Right ventricle myocardium superior (tissue), 1 donor: Measurements from ENCODE around the gene AMPD1. TPM values are rescaled to one million over a fixed set of nuclear protein-coding genes. Genes with fewer than 3 reads are reported as not detected.

Experiments
- ATAC-seq: fragments of 200-7000 bp; cut with Tn5 transposase; one replicate; pipeline ENCODE4 v1.9.1; 2020; ENCODE audit warnings: mild to moderate bottlenecking; ENCODE audit not compliant: poor library complexity
- DNase-seq: peaks from one replicate; pipeline ENCODE4 v3.0.0-alpha.2; 2020
- intact Hi-C: fragments of 100-400 bp; cut with DNase I; formaldehyde crosslinking; loops from one replicate; pipeline ENCODE4 v1.11.2; 2022
- total RNA-seq: library from RNA; stranded (reverse); fragmentation: NEBNext Ultra II Directional; extraction: Animal tissue kit (Norgen Biotek cat#: 25700); gene quantifications from one replicate; pipeline ENCODE4 v1.2.1, GENCODE V29; 2021
- donor health status: DM: no; HTN: yes; CAD: no; lungs with severe emphysema.

AMPD1 gene
- total RNA-seq, 1 donor from 2014 or later, result not detected

DNA sequence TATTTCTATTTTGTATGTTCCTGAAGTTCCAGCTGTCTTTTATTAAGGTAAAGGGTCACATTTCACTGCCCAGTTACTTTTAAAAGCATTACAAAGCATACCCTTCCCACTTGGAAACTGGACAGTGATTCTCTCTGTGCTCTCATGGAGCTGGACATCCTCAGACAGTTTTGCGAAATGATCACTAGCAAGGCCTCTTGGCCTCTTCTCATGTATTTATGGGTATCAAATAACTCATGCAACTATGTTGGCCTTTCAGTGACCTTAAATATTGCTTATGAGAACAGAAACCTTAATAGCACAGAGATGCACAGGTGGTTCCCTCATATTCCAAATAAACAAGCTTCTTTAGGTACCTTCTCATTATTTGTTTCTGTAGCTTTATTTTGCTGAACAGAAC is 7.9 kb upstream of the AMPD1 start:
- ATAC-seq (no peak), DNase-seq (no peak)
- intact Hi-C loops, result no loop called here

DNA sequence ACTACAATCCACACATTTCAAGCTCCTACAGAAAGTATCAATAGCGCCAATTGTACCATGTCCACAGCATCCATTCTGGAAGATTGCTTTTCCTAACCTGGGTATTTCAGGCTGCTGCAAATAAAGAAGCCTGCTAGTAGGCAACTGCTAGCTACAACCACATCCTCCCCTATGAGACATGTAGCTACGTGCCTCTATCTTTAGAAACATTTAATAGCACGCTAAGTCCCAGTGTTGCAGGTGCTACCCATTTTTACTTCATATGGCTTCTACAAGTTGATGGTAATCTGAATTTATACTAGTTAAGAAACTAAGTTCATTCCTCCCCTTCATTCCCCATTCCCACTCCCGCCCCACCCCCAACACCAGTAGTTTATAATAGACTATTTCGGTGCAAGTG is 7.4 kb upstream of the AMPD1 start:
- no peak for ATAC-seq
- DNase-seq, result no peak
- intact Hi-C loops, result no loop called here

GRCh38 chr1:114701931-114702330 is 6.6 kb upstream of the AMPD1 start:
- intact Hi-C loops, result no loop called here
- DNase-seq (no peak), ATAC-seq (no peak)

GRCh38 chr1:114700036-114700600 is 4.8 kb upstream of the AMPD1 start:
- no peak for DNase-seq
- intact Hi-C loops, result no loop called here
- ATAC-seq, result no peak

DNA sequence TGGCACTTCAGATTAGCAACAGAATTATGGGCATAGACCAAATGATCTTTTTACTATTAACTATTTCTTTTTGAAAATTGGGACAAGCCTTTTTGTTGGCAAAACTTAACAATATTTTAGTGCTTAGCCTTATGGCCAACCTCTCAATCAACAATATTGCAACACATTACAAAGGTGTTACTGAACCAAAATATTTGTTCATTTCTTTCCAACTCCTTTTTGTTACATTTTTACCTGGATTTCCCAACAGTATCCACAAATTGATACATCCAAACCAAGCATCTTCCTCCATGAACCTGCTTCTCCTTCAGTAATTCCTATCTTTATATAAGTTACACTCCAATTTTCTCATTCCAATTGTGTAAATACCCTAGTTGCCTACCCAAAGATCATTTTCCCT is 1.5 kb upstream of the AMPD1 start:
- intact Hi-C loops, result no loop called here
- ATAC-seq (no peak), DNase-seq (no peak)

DNA sequence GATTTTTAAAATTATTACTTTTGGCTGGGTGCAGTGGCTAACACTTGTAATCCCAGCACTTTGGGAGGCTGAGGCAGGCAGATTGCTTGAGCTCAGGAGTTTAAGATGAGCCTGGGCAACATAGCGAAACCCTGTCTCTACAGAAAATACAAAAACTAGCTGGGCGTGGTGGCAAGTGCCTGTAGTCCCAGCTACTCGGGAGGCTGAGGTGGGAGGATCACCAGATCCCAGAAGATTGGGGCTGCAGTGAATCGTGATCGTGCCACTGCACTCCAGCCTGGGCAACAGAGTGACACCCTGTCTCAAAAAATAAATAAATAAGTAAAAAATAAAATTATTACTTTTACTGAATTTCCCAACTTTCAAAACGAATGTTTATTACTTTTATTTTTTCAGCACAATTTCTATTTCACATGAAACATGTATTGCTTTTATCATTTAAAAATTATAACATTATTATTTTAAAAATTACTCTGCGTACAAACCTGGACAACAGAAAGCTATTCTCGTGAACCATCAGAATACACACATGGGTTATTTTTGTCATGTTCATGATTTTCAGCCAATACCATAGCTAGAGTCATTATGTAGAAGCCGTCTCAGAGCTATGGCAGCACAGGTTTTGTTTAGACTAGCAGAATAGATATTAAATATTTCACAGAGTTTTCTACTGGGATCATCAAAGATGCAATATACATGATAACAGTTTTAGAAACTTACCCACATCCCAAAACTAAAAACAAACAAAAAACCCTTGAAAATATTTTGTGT is 621 bp downstream of the AMPD1 start:
- intact Hi-C loops, result no loop called here
- DNase-seq, result no peak
- no peak for ATAC-seq

DNA sequence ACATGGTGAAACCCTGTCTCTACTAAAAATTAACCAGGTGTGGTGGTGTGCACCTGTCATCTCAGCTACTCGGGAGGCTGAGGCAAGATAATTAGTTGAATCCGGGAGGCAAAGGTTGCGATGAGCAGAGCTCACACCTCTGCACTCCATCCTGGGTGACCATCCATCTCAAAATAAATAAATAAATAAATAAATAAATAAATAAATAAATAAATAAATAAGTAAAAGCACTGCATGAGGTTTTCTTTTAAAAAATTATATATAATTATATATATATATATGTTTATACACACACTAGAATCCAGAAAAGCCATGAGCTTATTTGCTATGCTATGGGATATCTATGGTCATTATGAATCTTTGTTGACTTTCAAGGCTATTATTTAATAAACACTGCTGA is 2.4 kb downstream of the AMPD1 start:
- intact Hi-C loops, result no loop called here
- DNase-seq (no peak), ATAC-seq (no peak)

- DNase-seq (no peak), ATAC-seq (no peak)
- intact Hi-C loops, result no loop called here
Observed at GRCh38 chr1:114691061-114691460, 4.3 kb downstream of the AMPD1 start.

DNA sequence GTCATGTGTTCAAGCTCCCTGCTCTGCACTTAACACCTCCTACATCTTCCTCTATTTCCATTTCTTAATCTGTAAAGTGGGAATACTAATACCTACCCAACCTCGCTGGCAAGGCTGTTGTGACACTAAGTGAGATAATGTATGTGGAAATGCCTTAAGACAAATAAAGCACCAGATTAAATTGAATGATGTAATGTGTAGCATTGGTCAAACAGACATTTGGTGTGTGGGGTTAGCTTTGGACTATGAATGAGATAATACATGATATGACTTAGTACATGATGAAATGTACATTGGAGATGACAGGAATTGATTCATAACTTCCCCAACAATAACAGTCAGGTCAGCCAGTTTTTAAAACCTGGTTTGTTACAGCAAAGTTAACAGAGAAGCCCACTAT is 5.2 kb downstream of the AMPD1 start:
- DNase-seq (no peak), ATAC-seq (no peak)
- intact Hi-C loops, result no loop called here

DNA sequence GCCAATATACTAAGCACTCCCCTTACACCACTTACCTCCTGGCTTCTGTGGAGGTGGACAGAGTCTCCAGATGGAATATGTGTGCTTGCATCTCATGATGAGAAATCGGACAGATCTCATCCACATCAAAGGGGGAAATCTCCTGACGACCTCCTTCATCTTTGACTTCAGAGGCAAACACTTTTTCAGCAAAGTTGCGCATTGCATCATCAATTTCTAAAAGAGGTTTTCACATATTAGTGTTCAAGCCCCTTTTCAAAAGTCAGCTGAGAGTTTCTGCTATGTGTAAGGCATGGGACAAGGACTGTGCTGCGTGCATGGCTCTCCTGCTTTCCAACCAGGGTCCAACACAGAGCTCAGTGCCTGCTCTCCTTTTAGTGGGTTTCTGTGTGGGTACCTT is 6.8 kb downstream of the AMPD1 start:
- no peak for ATAC-seq
- DNase-seq, result no peak
- intact Hi-C loops, result no loop called here

DNA sequence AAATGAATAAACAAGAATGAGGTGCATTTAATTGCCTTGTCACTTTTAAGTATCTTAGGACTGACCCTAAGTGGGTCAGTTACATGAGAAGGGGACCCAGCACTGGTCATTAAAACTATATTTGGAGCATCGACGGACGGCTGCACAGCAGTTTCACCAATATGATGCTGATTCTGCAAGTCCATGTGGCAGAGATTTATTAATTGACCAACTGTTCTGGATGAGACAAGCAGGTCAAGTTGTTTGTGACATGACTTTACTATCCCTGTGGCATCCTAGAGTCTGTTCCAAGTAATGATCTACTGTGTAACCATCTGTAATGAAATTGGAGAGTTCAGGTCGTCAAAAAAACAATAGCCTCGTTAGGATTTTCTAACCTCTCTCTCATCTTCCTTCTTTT is 9.5 kb downstream of the AMPD1 start:
- no peak for ATAC-seq
- intact Hi-C loops, result no loop called here
- no peak for DNase-seq

GRCh38 chr1:114677691-114678090 is 17.7 kb downstream of the AMPD1 start:
- intact Hi-C loops, result no loop called here
- DNase-seq (no peak), ATAC-seq (no peak)

GRCh38 chr1:114676115-114676514 is 19.2 kb downstream of the AMPD1 start:
- ATAC-seq, result no peak
- DNase-seq, result no peak
- intact Hi-C loops, result no loop called here

GRCh38 chr1:114671939-114672275 is 23.4 kb downstream of the AMPD1 start:
- ATAC-seq (no peak), DNase-seq (no peak)
- intact Hi-C loops, result no loop called here

DNA sequence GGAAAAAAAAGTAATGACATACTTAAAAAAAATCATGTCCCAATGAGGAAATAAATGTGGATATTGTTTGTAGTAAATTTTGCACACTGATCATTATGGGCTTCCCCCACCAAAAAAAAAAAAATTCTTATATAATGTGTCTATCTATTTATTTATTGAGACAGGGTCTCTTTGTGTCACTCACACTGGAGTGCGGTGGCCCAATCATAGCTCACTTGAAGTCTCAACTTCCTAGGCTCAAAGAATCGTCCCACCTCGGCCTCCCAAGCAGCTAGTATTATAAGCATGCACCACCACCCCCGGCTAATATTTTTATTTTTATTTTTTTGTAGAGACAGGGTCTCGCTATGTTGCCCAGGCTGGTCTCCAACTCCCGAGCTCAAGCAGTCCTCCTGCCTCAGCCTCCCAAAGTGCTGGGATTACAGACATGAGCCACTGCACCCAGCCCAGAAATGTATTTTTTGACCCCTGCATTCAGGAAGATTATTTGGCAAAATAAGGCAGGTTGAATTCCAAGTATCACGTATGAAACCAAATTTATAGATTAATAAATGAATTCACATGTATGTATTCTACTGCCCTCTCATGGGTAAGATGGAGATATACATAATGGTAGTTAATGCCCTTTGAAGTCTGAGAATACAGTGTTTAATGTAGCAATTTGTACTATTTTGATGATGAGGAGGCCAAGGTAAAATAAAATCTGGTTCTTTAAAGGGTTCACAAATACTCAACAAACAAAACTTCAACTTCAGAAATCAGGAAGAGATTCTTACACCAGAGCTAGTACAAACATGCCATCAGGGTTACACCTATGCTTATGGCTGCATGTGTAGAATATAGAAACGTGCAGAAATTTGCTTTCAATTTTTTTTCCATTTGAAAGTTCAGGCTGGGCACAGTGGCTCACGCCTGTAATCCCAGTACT is 24.1 kb downstream of the AMPD1 start:
- ATAC-seq (no peak), DNase-seq (no peak)
- intact Hi-C loops, result no loop called here

DNA sequence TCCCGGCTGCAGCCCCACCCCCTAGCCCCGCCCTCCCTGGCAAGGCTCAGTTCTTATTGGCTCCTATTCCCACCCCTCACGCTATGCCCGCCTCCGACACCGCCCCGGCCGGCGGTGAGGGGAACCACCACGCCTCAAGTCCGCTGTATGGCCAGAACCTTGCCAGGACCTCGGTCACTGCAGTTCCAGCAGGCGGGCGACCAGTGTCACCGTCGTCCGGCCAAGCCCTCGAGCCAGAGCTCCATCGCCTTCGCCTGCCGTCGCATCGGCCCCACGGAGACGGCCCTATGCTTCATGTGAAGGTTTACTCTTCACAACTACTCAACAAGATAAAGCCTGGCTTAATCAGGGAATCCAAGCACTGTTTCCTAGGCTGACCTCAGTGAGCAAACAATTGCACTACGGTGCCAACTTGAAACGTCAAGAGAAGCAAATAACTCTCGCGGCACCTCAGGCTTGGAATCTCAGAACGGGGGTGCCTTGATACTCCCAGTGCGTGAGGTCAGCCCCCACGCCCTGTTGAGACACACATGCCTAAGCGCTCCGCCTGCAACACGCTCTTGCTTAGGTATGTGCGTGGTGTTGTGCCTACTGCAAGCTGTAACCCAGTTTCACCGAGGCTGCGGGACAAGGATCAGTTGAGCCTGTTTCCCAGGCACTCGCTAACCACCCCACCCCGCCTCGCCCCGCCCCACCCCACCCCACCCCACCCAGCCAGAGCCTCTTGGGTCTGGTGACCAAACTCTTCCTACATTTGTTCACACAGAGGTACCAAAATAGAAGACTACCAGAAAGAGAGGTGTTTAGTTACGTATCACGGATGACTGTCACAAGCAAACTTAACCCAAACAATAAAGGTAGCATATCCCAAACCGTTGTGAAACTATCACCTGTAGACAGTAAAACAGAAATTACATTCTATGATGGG is 25.0 kb downstream of the AMPD1 start:
- DNase-seq, result peak; percentile 95
- intact Hi-C loops, result no loop called here
- peak; percentile 99 for ATAC-seq

DNA sequence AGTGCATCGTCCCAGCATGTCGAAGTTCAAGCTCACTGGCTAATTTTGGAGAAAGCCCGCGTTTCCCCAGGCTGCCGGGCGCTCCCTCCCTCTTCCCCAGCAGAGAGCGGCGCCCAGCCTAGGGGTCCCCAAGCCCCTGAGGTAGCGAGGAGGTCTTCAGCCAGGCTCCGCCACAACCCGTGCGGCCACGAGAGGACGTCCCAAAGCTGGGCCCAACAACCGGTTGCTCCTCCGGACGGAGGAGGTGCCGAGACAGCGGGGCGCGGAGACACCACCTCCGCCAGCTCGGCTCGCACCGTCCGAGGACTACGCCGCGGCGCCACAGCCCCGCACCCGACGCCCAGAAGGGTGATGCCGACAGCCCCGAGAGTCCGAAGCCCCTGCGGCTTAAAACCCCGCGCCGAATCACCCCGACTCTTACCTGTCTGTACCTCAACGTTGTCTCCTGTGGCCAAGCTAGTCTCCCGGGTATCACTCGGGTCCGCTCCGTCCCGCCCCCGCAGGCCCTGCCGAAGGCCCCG is 25.7 kb downstream of the AMPD1 start, which contains the start of gene DENND2C:
Gene DENND2C (minus strand): TSS at position 488 of the 521 bp plus-strand sequence. CDS start 44,065 bp downstream, outside the sequence.
- intact Hi-C loops, result no loop called here
- no peak for DNase-seq
- peak; percentile 74 for ATAC-seq

GRCh38 chr1:114668784-114669561 is 26.4 kb downstream of the AMPD1 start:
- intact Hi-C loops, result no loop called here
- ATAC-seq (no peak), DNase-seq (no peak)
